CD4-positive, CD25-positive, alpha-beta regulatory T cell (primary cell): ENCODE measurements around the gene TRIM47. TPM values are rescaled to one million over a fixed set of nuclear protein-coding genes. Genes with fewer than 3 reads are reported as not detected.

Source experiments
- ATAC-seq, 2 donors: fragments of 150-1000 bp; cut with Tn5 transposase; one replicate each; pipeline ENCODE4 v1.10.0; 2021; ENCODE audit warnings: low read depth in 2 of 2, moderate number of reproducible peaks in 2 of 2, moderate library complexity in 1 of 2
- DNase-seq, 3 donors: peaks; one replicate each; pipeline versions ENCODE4 v3.0.0 to v3.0.0-alpha.2; 2012 to 2022; ENCODE audit warnings: mixed read lengths in 1 of 3
- H3K27ac ChIP-seq: one replicate; pipeline ENCODE4 v1.7.0; 2013; ENCODE audit warnings: mild to moderate bottlenecking, low read length; ENCODE audit not compliant: insufficient read depth, poor library complexity, severe bottlenecking
- H3K27me3 ChIP-seq: one replicate; pipeline ENCODE4 v1.7.0; 2013; ENCODE audit warnings: low read length; ENCODE audit not compliant: control insufficient read depth, insufficient read depth
- H3K36me3 ChIP-seq: one replicate; pipeline ENCODE4 v1.7.0; 2013; ENCODE audit warnings: mild to moderate bottlenecking, low read length, moderate library complexity; ENCODE audit not compliant: control insufficient read depth, insufficient read depth
- H3K4me1 ChIP-seq: 2 replicates; pipeline ENCODE4 v1.7.0; 2013; ENCODE audit warnings: mild to moderate bottlenecking, low read length; ENCODE audit not compliant: insufficient read depth, control insufficient read depth, poor library complexity, severe bottlenecking
- H3K4me3 ChIP-seq: one replicate; pipeline ENCODE4 v1.7.0; 2013; ENCODE audit warnings: low read depth, mild to moderate bottlenecking, low read length, moderate library complexity
- H3K9me3 ChIP-seq, 2 experiments: 1 replicate in 1 of 2; 2 replicates in 1 of 2; pipeline ENCODE4 v1.7.0; 2013; ENCODE audit warnings: low read length in 2 of 2, mild to moderate bottlenecking in 1 of 2, moderate library complexity in 1 of 2; ENCODE audit not compliant: control insufficient read depth in 2 of 2
- H3K27ac Mint-ChIP-seq, 3 donors: one replicate each; pipeline ENCODE4 v1.8.0; 2020 to 2022; ENCODE audit warnings: mild to moderate bottlenecking in 3 of 3, mixed read lengths in 3 of 3, moderate library complexity in 2 of 3
- H3K27me3 Mint-ChIP-seq: one replicate; pipeline ENCODE4 v1.8.0; 2022; ENCODE audit warnings: mild to moderate bottlenecking, mixed read lengths
- H3K36me3 Mint-ChIP-seq: one replicate; pipeline ENCODE4 v1.8.0; 2020; ENCODE audit warnings: mixed read lengths
- H3K4me1 Mint-ChIP-seq, 4 donors: one replicate each; pipeline ENCODE4 v1.8.0; 2020 to 2022; ENCODE audit warnings: mixed read lengths in 4 of 4, mild to moderate bottlenecking in 1 of 4
- H3K4me3 Mint-ChIP-seq, 4 donors: one replicate each; pipeline ENCODE4 v1.8.0; 2020 to 2022; ENCODE audit warnings: mild to moderate bottlenecking in 4 of 4, mixed read lengths in 4 of 4, moderate library complexity in 3 of 4
- H3K9me3 Mint-ChIP-seq, 7 donors: one replicate each; pipeline ENCODE4 v1.8.0; 2020 to 2022; ENCODE audit warnings: mixed read lengths in 7 of 7, mild to moderate bottlenecking in 3 of 7, moderate library complexity in 2 of 7
- polyA plus RNA-seq, 4 donors: library from polyadenylated mRNA; unstranded; fragments of 300-500 nt; fragmentation: Illumina TruSeq; gene quantifications; one replicate each; pipeline ENCODE4 v1.2.3, GENCODE V29; 2021
- total RNA-seq: library from RNA; stranded (reverse); gene quantifications from one replicate; pipeline ENCODE4 v1.2.3, GENCODE V29; 2022

Gene TRIM47
- total and polyA plus RNA-seq, 5 donors from 2014 or later: 3.6 to 16.6 (median 15.2) TPM

GRCh38 chr17:75836605-75837004 is 41.8 kb downstream of the TRIM47 start:
- Histone ChIP-seq H3K4me3 (no peak overlapping the region), H3K4me1 (peaks cover 33% of the 10 kb centered on the region), H3K27ac (no peak overlapping the region), H3K9me3 (no peaks in the 10 kb centered on the region), H3K27me3 (no peaks in the 10 kb centered on the region), H3K36me3 (peaks cover 60% of the 10 kb centered on the region)
- no peak for ATAC-seq
- Mint-ChIP-seq H3K4me1 (peaks cover 4 to 37% (median 20%) of the 10 kb centered on the region in 4 donors), H3K36me3 (peaks cover 9% of the 10 kb centered on the region), H3K27ac (no peak overlapping the region), H3K4me3 (no peak overlapping the region), H3K27me3 (no peaks in the 10 kb centered on the region), H3K9me3 (no peaks in the 10 kb centered on the region)
- DNase-seq: no peak

- H3K27ac Mint-ChIP-seq: peak overlapping the region in 1 of 3 donors; percentile 87
- H3K36me3 Mint-ChIP-seq: peaks cover 9% of the 10 kb centered on the region
- H3K27me3 ChIP-seq: no peaks in the 10 kb centered on the region
- no peaks in the 10 kb centered on the region for H3K9me3 ChIP-seq
- no peaks in the 10 kb centered on the region for H3K27me3 Mint-ChIP-seq
- no peak overlapping the region for H3K27ac ChIP-seq
- H3K4me1 ChIP-seq: peaks cover 30% of the 10 kb centered on the region
- H3K4me3 ChIP-seq: no peak overlapping the region
- DNase-seq (no peak), ATAC-seq (no peak)
- peaks cover 4 to 37% (median 20%) of the 10 kb centered on the region in 4 donors for H3K4me1 Mint-ChIP-seq
- peaks cover 63% of the 10 kb centered on the region for H3K36me3 ChIP-seq
- no peaks in the 10 kb centered on the region for H3K9me3 Mint-ChIP-seq
- no peak overlapping the region for H3K4me3 Mint-ChIP-seq
Observed at GRCh38 chr17:75835654-75835987, 42.8 kb downstream of the TRIM47 start.

GRCh38 chr17:75834928-75835653 is 43.3 kb downstream of the TRIM47 start:
- Histone ChIP-seq H3K9me3 (no peaks in the 10 kb centered on the region), H3K27me3 (no peaks in the 10 kb centered on the region), H3K4me1 (peaks cover 30% of the 10 kb centered on the region), H3K36me3 (peaks cover 63% of the 10 kb centered on the region), H3K4me3 (no peak overlapping the region), H3K27ac (peak overlapping the region; percentile 89)
- peak overlapping the region in 2 of 3 donors; percentile 29 to 87 for H3K27ac Mint-ChIP-seq
- H3K27me3 Mint-ChIP-seq: no peaks in the 10 kb centered on the region
- ATAC-seq (no peak), DNase-seq (no peak)
- no peaks in the 10 kb centered on the region for H3K9me3 Mint-ChIP-seq
- H3K36me3 Mint-ChIP-seq: peaks cover 9% of the 10 kb centered on the region
- peak overlapping the region in 1 of 4 donors; percentile 49 for H3K4me3 Mint-ChIP-seq
- peaks cover 4 to 37% (median 20%) of the 10 kb centered on the region in 4 donors for H3K4me1 Mint-ChIP-seq

- DNase-seq (no peak), ATAC-seq (no peak)
- Mint-ChIP-seq H3K4me1 (peaks cover 4 to 36% (median 20%) of the 10 kb centered on the region in 4 donors), H3K9me3 (no peaks in the 10 kb centered on the region), H3K4me3 (peak overlapping the region in 1 of 4 donors; percentile 50), H3K27me3 (no peaks in the 10 kb centered on the region), H3K27ac (peak overlapping the region; percentile 60 to 94 (median 92)), H3K36me3 (peaks cover 9% of the 10 kb centered on the region)
- Histone ChIP-seq H3K27ac (peak overlapping the region; percentile 89), H3K27me3 (no peaks in the 10 kb centered on the region), H3K36me3 (peaks cover 61% of the 10 kb centered on the region), H3K4me3 (no peak overlapping the region), H3K4me1 (peaks cover 30% of the 10 kb centered on the region), H3K9me3 (no peaks in the 10 kb centered on the region)
Observed at GRCh38 chr17:75834279-75834920, 44.0 kb downstream of the TRIM47 start.

GRCh38 chr17:75832652-75833400 is 45.6 kb downstream of the TRIM47 start:
- peak overlapping the region; percentile 89 for H3K27ac ChIP-seq
- Mint-ChIP-seq H3K27ac (peak overlapping the region; percentile 92 to 98 (median 94)), H3K4me1 (peaks cover 4 to 38% (median 22%) of the 10 kb centered on the region in 4 donors), H3K36me3 (peaks cover 13% of the 10 kb centered on the region), H3K9me3 (no peaks in the 10 kb centered on the region), H3K27me3 (no peaks in the 10 kb centered on the region), H3K4me3 (peak overlapping the region; percentile 67 to 85 (median 76))
- peak overlapping the region; percentile 49 for H3K4me3 ChIP-seq
- peaks cover 63% of the 10 kb centered on the region for H3K36me3 ChIP-seq
- ATAC-seq: peak; percentile 25 to 55
- DNase-seq: peak; percentile 22 to 70 (median 40)
- no peaks in the 10 kb centered on the region for H3K9me3 ChIP-seq
- H3K4me1 ChIP-seq: peaks cover 35% of the 10 kb centered on the region
- H3K27me3 ChIP-seq: no peaks in the 10 kb centered on the region

- ATAC-seq (peak; percentile 62 to 65), DNase-seq (peak; percentile 46 to 75 (median 61))
- Histone ChIP-seq H3K4me1 (peaks cover 41% of the 10 kb centered on the region), H3K36me3 (peaks cover 61% of the 10 kb centered on the region), H3K27me3 (no peaks in the 10 kb centered on the region), H3K9me3 (no peaks in the 10 kb centered on the region), H3K4me3 (peak overlapping the region; percentile 49), H3K27ac (peak overlapping the region; percentile 89)
- Mint-ChIP-seq H3K27ac (peak overlapping the region; percentile 92 to 98 (median 94)), H3K4me1 (peaks cover 4 to 40% (median 23%) of the 10 kb centered on the region in 4 donors), H3K36me3 (peaks cover 13% of the 10 kb centered on the region), H3K4me3 (peak overlapping the region; percentile 67 to 85 (median 76)), H3K27me3 (no peaks in the 10 kb centered on the region), H3K9me3 (no peaks in the 10 kb centered on the region)
Observed at GRCh38 chr17:75832164-75832651, 46.2 kb downstream of the TRIM47 start.

- no peak for ATAC-seq
- DNase-seq: no peak
- H3K4me1 ChIP-seq: peaks cover 44% of the 10 kb centered on the region
- no peaks in the 10 kb centered on the region for H3K9me3 ChIP-seq
- Mint-ChIP-seq H3K4me3 (no peak overlapping the region), H3K27ac (peak overlapping the region in 2 of 3 donors; percentile 20 to 32), H3K9me3 (no peaks in the 10 kb centered on the region), H3K4me1 (peaks cover 4 to 47% (median 23%) of the 10 kb centered on the region in 4 donors), H3K27me3 (no peaks in the 10 kb centered on the region), H3K36me3 (peaks cover 13% of the 10 kb centered on the region)
- peak overlapping the region; percentile 55 for H3K27ac ChIP-seq
- no peak overlapping the region for H3K4me3 ChIP-seq
- H3K27me3 ChIP-seq: no peaks in the 10 kb centered on the region
- H3K36me3 ChIP-seq: peaks cover 53% of the 10 kb centered on the region
Observed at GRCh38 chr17:75831032-75831571, 47.3 kb downstream of the TRIM47 start.
